Measurements from ENCODE around the gene NUP160. TPM values are rescaled to one million over a fixed set of nuclear protein-coding genes. Genes with fewer than 3 reads are reported as not detected.
A peak's percentile ranks its signal among the peaks of the same experiment; 100 is the strongest.

Gene NUP160
- total RNA-seq, 1 experiment from 2014 or later = 89.9 TPM

GRCh38 chr11:47854667-47855066, 6.5 kb upstream of the NUP160 start (continued):
- TF ChIP-seq ARID4B (CRISPR knock-in tag; IDR thresholded peaks at IDR 0.05; ENCODE audit: borderline replicate concordance) = no peak
- no peak for TF ChIP-seq SMAD4 (CRISPR knock-in tag; IDR thresholded peaks at IDR 0.05)
- TF ChIP-seq GRHL2 (CRISPR knock-in tag; IDR thresholded peaks at IDR 0.05; ENCODE audit: insufficient replicate concordance, severe bottlenecking) = no peak

- H3K27ac Mint-ChIP-seq = no peak overlapping the region
Observed at GRCh38 chr11:47852053-47852452, 3.9 kb upstream of the NUP160 start.

DNA sequence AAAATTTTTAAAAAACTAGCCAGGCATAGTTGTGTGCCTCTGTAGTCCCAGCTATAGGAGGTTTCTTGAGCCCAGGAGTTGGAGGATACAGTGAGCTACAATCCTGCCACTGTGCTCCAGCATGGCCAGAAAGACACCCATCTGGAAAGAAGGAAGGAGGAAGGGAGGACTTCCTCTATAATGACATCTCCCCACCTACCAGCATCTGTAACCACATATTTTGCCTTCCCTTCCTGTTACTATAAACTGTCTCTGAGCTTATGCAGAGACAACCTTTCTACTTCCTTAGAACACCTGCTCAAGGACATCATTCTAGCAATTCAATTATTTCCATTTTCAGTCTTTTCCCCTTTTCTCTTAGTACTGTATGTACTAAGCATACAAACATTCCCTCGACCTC, 2.2 kb upstream of the NUP160 start:
- H3K36me3 Mint-ChIP-seq = peaks cover 15% of the 10 kb centered on the region
- ChIA-PET POLR2A (interaction anchor here (0.6 kb wide), 1 partner anchor 299 kb away, joined by 3 read pairs; no protein-coding TSS in a partner anchor), CTCF (no interaction called here)
- peak overlapping the region; percentile 28; the same call in 1 of the 2 replicates for H3K4me3 Mint-ChIP-seq
- no peaks in the 10 kb centered on the region for H3K9me3 Mint-ChIP-seq
- DNase-seq (ENCODE audit: low spot score) = no peak
- ATAC-seq = no peak
- H3K27me3 Mint-ChIP-seq (ENCODE audit: low read depth) = no peaks in the 10 kb centered on the region
- peaks cover 18% of the 10 kb centered on the region for H3K4me1 Mint-ChIP-seq
- peak overlapping the region; percentile 38; the same call in 1 of the 2 replicates for H3K27ac Mint-ChIP-seq
- TF ChIP-seq ZBTB21 (CRISPR knock-in tag; IDR thresholded peaks at IDR 0.05; ENCODE audit: borderline replicate concordance) (no peak), ZNF671 (CRISPR knock-in tag; IDR thresholded peaks at IDR 0.05) (no peak), GABPB1 (CRISPR knock-in tag; IDR thresholded peaks at IDR 0.05) (no peak), CTCF (IDR thresholded peaks at IDR 0.05) (no peak), SP1 (CRISPR knock-in tag; conservative IDR thresholded peaks at IDR 0.05) (no peak), JUN (CRISPR knock-in tag; IDR thresholded peaks at IDR 0.05) (no peak), SMAD4 (CRISPR knock-in tag; IDR thresholded peaks at IDR 0.05) (no peak), ZNF416 (CRISPR knock-in tag; IDR thresholded peaks at IDR 0.05) (no peak), MXD4 (CRISPR knock-in tag; IDR thresholded peaks at IDR 0.05; ENCODE audit: borderline replicate concordance) (no peak), JAZF1 (CRISPR knock-in tag; IDR thresholded peaks at IDR 0.05) (no peak), ETV6 (CRISPR knock-in tag; IDR thresholded peaks at IDR 0.05) (no peak), IRF1 (CRISPR knock-in tag; IDR thresholded peaks at IDR 0.05) (no peak), GRHL2 (CRISPR knock-in tag; IDR thresholded peaks at IDR 0.05; ENCODE audit: insufficient replicate concordance, severe bottlenecking) (no peak), ZMAT4 (CRISPR knock-in tag; IDR thresholded peaks at IDR 0.05) (no peak)
- TF ChIP-seq, protein P1, sequence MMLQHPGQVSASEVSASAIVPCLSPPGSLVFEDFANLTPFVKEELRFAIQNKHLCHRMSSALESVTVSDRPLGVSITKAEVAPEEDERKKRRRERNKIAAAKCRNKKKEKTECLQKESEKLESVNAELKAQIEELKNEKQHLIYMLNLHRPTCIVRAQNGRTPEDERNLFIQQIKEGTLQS (CRISPR knock-in tag; conservative IDR thresholded peaks at IDR 0.05) = no peak

More at GRCh38 chr11:47852053-47852452, 3.9 kb upstream of the NUP160 start:
- DNase-seq (ENCODE audit: low spot score) (no peak), ATAC-seq (no peak)
- Mint-ChIP-seq H3K27me3 (ENCODE audit: low read depth) (no peaks in the 10 kb centered on the region; the same call in 1 of the 2 replicates), H3K4me3 (no peak overlapping the region), H3K9me3 (no peaks in the 10 kb centered on the region), H3K36me3 (peaks cover 2% of the 10 kb centered on the region), H3K4me1 (peaks cover 12% of the 10 kb centered on the region)
- ChIA-PET POLR2A (no interaction called here), CTCF (interaction anchor here (0.5 kb wide), 2 partner anchors 150 to 1922 kb away, joined by 3 read pairs; no protein-coding TSS in a partner anchor)
- TF ChIP-seq TEAD1 (CRISPR knock-in tag; IDR thresholded peaks at IDR 0.05) = no peak
- no peak for TF ChIP-seq TEAD4 (CRISPR knock-in tag; IDR thresholded peaks at IDR 0.05)
- TF ChIP-seq TP53 (CRISPR knock-in tag; IDR thresholded peaks at IDR 0.05) = no peak
- no peak for TF ChIP-seq SOX15 (CRISPR knock-in tag; IDR thresholded peaks at IDR 0.05)
- no peak for TF ChIP-seq IRF2 (CRISPR knock-in tag; IDR thresholded peaks at IDR 0.05; ENCODE audit: borderline replicate concordance, low read depth)
- no peak for TF ChIP-seq SMAD4 (CRISPR knock-in tag; IDR thresholded peaks at IDR 0.05)
- TF ChIP-seq FOXK1 (CRISPR knock-in tag; IDR thresholded peaks at IDR 0.05) = no peak
- TF ChIP-seq SMAD3 (CRISPR knock-in tag; IDR thresholded peaks at IDR 0.05; ENCODE audit: borderline replicate concordance) = no peak
- no peak for TF ChIP-seq RORB (CRISPR knock-in tag; IDR thresholded peaks at IDR 0.05)
- no peak for TF ChIP-seq MYBL2 (CRISPR knock-in tag; IDR thresholded peaks at IDR 0.05)
- TF ChIP-seq, protein P2, sequence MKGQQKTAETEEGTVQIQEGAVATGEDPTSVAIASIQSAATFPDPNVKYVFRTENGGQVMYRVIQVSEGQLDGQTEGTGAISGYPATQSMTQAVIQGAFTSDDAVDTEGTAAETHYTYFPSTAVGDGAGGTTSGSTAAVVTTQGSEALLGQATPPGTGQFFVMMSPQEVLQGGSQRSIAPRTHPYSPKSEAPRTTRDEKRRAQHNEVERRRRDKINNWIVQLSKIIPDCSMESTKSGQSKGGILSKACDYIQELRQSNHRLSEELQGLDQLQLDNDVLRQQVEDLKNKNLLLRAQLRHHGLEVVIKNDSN (CRISPR knock-in tag; IDR thresholded peaks at IDR 0.05) = no peak
- TF ChIP-seq ZNF232 (CRISPR knock-in tag; IDR thresholded peaks at IDR 0.05) = no peak
- TF ChIP-seq FOXJ3 (CRISPR knock-in tag; IDR thresholded peaks at IDR 0.05; ENCODE audit: borderline replicate concordance) = no peak
- TF ChIP-seq HMGA2 (CRISPR knock-in tag; IDR thresholded peaks at IDR 0.05) = no peak
- TF ChIP-seq, protein P3, sequence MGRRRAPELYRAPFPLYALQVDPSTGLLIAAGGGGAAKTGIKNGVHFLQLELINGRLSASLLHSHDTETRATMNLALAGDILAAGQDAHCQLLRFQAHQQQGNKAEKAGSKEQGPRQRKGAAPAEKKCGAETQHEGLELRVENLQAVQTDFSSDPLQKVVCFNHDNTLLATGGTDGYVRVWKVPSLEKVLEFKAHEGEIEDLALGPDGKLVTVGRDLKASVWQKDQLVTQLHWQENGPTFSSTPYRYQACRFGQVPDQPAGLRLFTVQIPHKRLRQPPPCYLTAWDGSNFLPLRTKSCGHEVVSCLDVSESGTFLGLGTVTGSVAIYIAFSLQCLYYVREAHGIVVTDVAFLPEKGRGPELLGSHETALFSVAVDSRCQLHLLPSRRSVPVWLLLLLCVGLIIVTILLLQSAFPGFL (CRISPR knock-in tag; IDR thresholded peaks at IDR 0.05; ENCODE audit: borderline replicate concordance) = no peak
